Type B pancreatic cell (in vitro differentiated cells): ENCODE data around the gene AP2A2. TPM values are rescaled to one million over a fixed set of nuclear protein-coding genes. Genes with fewer than 3 reads are reported as not detected.

Experiments
- DNase-seq: peaks from one replicate; pipeline ENCODE4 v3.0.0; 2021; ENCODE audit warnings: mixed read lengths; ENCODE audit not compliant: unreplicated experiment; ENCODE audit errors: extremely low spot score
- H3K27ac Mint-ChIP-seq: 2 replicates; pipeline ENCODE4 v1.8.0; 2021; ENCODE audit warnings: mild to moderate bottlenecking, mixed read lengths
- H3K27me3 Mint-ChIP-seq: 2 replicates; pipeline ENCODE4 v1.8.0; 2021; ENCODE audit warnings: mixed read lengths
- H3K36me3 Mint-ChIP-seq: 2 replicates; pipeline ENCODE4 v1.8.0; 2021; ENCODE audit warnings: mixed read lengths
- H3K4me1 Mint-ChIP-seq: one replicate; pipeline ENCODE4 v1.8.0; 2021; ENCODE audit warnings: mixed read lengths; ENCODE audit not compliant: unreplicated experiment
- H3K4me3 Mint-ChIP-seq: 2 replicates; pipeline ENCODE4 v1.8.0; 2021; ENCODE audit warnings: mild to moderate bottlenecking, mixed read lengths
- H3K9me3 Mint-ChIP-seq: 2 replicates; pipeline ENCODE4 v1.8.0; 2021; ENCODE audit warnings: mixed read lengths
- total RNA-seq: library from RNA; stranded (reverse); gene quantifications from 2 replicates; pipeline ENCODE4 v1.2.1, GENCODE V29; 2021; ENCODE audit warnings: low replicate concordance
- TF ChIP-seq, protein P1 (sequence below): fragments of 200-600 bp; sonication (generic); conservative IDR thresholded peaks from 2 replicates; pipeline ENCODE4 v1.5.0; 2021; ENCODE audit warnings: antibody characterized with exemption, mild to moderate bottlenecking

AP2A2 gene
- total RNA-seq, 1 donor from 2014 or later: 109 TPM

DNA sequence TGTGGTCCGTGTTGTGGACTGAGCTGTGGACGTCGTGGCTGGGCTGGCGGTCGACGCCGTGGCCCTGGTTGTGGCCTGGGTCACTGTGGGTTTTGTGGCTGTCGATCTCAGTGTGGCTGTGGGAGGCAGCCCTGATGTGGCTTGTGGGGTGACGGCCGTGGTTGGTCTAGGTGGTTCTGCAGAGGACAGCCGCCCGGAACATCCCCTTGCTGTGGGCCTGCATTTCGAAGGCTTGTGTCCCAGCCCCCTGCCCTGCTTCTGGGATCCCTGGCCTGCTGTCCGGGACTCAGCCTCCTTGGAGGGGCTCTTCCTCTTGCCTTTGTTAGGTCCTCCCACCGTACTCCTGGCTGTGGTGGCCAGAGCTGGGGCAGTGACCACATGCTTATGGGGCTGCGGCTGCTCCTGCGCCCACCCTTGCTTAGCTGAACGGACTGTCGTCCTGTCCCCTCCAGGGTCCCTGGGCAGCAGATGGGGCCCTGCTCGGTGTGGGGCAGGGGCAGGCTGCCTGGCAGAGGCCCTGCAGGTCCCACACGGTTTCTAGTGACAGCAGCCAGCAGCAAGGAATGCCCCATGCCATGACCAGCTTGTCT lies 93.7 kb downstream of the AP2A2 start:
- Mint-ChIP-seq H3K9me3 (peaks cover 15% of the 10 kb centered on the region), H3K4me3 (no peak overlapping the region), H3K36me3 (peaks cover 15% of the 10 kb centered on the region), H3K4me1 (no peaks in the 10 kb centered on the region), H3K27me3 (no peaks in the 10 kb centered on the region), H3K27ac (no peak overlapping the region)
- TF ChIP-seq, protein P1, sequence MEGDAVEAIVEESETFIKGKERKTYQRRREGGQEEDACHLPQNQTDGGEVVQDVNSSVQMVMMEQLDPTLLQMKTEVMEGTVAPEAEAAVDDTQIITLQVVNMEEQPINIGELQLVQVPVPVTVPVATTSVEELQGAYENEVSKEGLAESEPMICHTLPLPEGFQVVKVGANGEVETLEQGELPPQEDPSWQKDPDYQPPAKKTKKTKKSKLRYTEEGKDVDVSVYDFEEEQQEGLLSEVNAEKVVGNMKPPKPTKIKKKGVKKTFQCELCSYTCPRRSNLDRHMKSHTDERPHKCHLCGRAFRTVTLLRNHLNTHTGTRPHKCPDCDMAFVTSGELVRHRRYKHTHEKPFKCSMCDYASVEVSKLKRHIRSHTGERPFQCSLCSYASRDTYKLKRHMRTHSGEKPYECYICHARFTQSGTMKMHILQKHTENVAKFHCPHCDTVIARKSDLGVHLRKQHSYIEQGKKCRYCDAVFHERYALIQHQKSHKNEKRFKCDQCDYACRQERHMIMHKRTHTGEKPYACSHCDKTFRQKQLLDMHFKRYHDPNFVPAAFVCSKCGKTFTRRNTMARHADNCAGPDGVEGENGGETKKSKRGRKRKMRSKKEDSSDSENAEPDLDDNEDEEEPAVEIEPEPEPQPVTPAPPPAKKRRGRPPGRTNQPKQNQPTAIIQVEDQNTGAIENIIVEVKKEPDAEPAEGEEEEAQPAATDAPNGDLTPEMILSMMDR: no peak
- DNase-seq: no peak

DNA sequence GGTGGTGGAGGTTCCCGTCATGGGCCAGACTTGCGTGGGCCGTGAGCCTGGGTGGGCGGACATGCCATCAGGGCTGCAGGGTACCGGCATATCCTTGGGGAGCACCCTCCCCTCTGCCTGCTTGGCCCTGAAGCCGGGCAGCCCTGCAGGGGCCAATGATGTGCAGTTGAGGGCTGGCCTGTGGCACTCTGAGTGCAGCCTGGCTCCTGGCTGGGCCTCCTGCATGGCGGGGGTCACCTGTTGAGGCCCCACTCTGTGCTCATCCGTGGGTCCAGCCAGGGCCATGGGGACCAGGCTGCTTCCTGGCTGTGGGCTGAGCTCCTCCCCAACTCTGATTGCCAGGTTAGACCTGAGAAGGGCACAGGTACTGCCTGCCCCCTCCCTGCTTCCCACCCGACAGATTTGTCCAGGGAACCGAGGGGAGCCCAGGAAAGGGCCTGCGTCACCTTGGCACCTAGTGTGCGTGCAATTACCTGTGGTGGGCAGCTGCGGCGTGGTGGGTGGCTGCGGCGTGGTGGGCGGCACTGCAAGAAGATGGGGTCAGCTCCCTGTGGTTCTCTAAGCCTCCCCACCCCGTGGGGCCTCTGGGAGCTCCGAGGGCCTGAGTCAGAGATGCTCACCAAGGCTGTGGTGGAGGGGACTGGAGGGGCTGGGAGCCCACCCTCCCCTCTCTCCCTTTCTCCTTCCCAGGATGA lies 94.7 kb downstream of the AP2A2 start:
- DNase-seq: no peak
- Mint-ChIP-seq H3K27me3 (no peaks in the 10 kb centered on the region), H3K4me1 (no peaks in the 10 kb centered on the region), H3K36me3 (peaks cover 15% of the 10 kb centered on the region), H3K4me3 (no peak overlapping the region), H3K27ac (no peak overlapping the region), H3K9me3 (peaks cover 15% of the 10 kb centered on the region)
- TF ChIP-seq, protein P1: no peak

- no peak overlapping the region for H3K27ac Mint-ChIP-seq
- no peaks in the 10 kb centered on the region for H3K4me1 Mint-ChIP-seq
- no peak for DNase-seq
Observed at GRCh38 chr11:1022411-1022810, 96.7 kb downstream of the AP2A2 start.

GRCh38 chr11:1022908-1023810 lies 97.5 kb downstream of the AP2A2 start:
- TF ChIP-seq, protein P1: no peak
- no peaks in the 10 kb centered on the region for H3K27me3 Mint-ChIP-seq
- H3K9me3 Mint-ChIP-seq: no peaks in the 10 kb centered on the region
- DNase-seq: no peak
- no peak overlapping the region for H3K4me3 Mint-ChIP-seq
- H3K27ac Mint-ChIP-seq: no peak overlapping the region
- H3K36me3 Mint-ChIP-seq: no peaks in the 10 kb centered on the region
- H3K4me1 Mint-ChIP-seq: no peaks in the 10 kb centered on the region

More at GRCh38 chr11:1022411-1022810, 96.7 kb downstream of the AP2A2 start:
- Mint-ChIP-seq H3K9me3 (peaks cover 4% of the 10 kb centered on the region), H3K36me3 (peaks cover 5% of the 10 kb centered on the region), H3K27me3 (no peaks in the 10 kb centered on the region), H3K4me3 (no peak overlapping the region)
- TF ChIP-seq, protein P1: no peak

- H3K4me3 Mint-ChIP-seq: no peak overlapping the region
- TF ChIP-seq, protein P1: no peak
- H3K36me3 Mint-ChIP-seq: no peaks in the 10 kb centered on the region
- no peak overlapping the region for H3K27ac Mint-ChIP-seq
- no peaks in the 10 kb centered on the region for H3K4me1 Mint-ChIP-seq
- no peaks in the 10 kb centered on the region for H3K27me3 Mint-ChIP-seq
- no peaks in the 10 kb centered on the region for H3K9me3 Mint-ChIP-seq
- DNase-seq: no peak
Observed at GRCh38 chr11:1023811-1024596, 98.3 kb downstream of the AP2A2 start.
